Measurements from ENCODE around the gene MAML1. TPM values are rescaled to one million over a fixed set of nuclear protein-coding genes. Genes with fewer than 3 reads are reported as not detected.
A peak's percentile ranks its signal among the peaks of the same experiment; 100 is the strongest.
"Not testable (repeated sequence)": the region's sequence is repeated elsewhere in the genome, so short reads cannot be mapped to it uniquely, and the experiment has no call there.

MAML1 gene
- total RNA-seq, 1 donor from 2014 or later = 42.6 TPM

GRCh38 chr5:179788193-179788854 is 55.7 kb downstream of the MAML1 start:
- Mint-ChIP-seq H3K4me1 (ENCODE audit: unreplicated experiment) (no peaks in the 10 kb centered on the region), H3K4me3 (no peak overlapping the region), H3K27me3 (no peaks in the 10 kb centered on the region), H3K27ac (no peak overlapping the region), H3K9me3 (no peaks in the 10 kb centered on the region), H3K36me3 (no peaks in the 10 kb centered on the region)
- no peak for TF ChIP-seq CTCF (conservative IDR thresholded peaks at IDR 0.05)
- DNase-seq (ENCODE audit: extremely low spot score, unreplicated experiment) = no peak

- not testable (repeated sequence) for H3K9me3 Mint-ChIP-seq; DNase-seq (ENCODE audit: extremely low spot score, unreplicated experiment); H3K36me3 Mint-ChIP-seq; H3K27me3 Mint-ChIP-seq; H3K4me3 Mint-ChIP-seq; H3K27ac Mint-ChIP-seq; H3K4me1 Mint-ChIP-seq (ENCODE audit: unreplicated experiment)
These were observed 56.7 kb downstream of the MAML1 start for GRCh38 chr5:179789278-179789677.

- H3K4me1 Mint-ChIP-seq (ENCODE audit: unreplicated experiment) = no peaks in the 10 kb centered on the region
- TF ChIP-seq CTCF (conservative IDR thresholded peaks at IDR 0.05) = no peak
- H3K36me3 Mint-ChIP-seq = no peaks in the 10 kb centered on the region
- H3K4me3 Mint-ChIP-seq = no peak overlapping the region
- no peaks in the 10 kb centered on the region for H3K9me3 Mint-ChIP-seq
- no peaks in the 10 kb centered on the region for H3K27me3 Mint-ChIP-seq
- no peak overlapping the region for H3K27ac Mint-ChIP-seq
- no peak for DNase-seq (ENCODE audit: extremely low spot score, unreplicated experiment)
These were observed 59.4 kb downstream of the MAML1 start for GRCh38 chr5:179791881-179792611.

- no peaks in the 10 kb centered on the region for H3K9me3 Mint-ChIP-seq
- TF ChIP-seq CTCF (conservative IDR thresholded peaks at IDR 0.05) = no peak
- H3K4me3 Mint-ChIP-seq = peak overlapping the region; percentile 61
- H3K27ac Mint-ChIP-seq = no peak overlapping the region
- no peaks in the 10 kb centered on the region for H3K27me3 Mint-ChIP-seq
- H3K4me1 Mint-ChIP-seq (ENCODE audit: unreplicated experiment) = no peaks in the 10 kb centered on the region
- no peaks in the 10 kb centered on the region for H3K36me3 Mint-ChIP-seq
- DNase-seq (ENCODE audit: extremely low spot score, unreplicated experiment) = no peak
These were observed 60.2 kb downstream of the MAML1 start for GRCh38 chr5:179792612-179793467.

- H3K4me3 Mint-ChIP-seq = peak within 1 kb of the TSS; percentile 74
- H3K9me3 Mint-ChIP-seq = no peaks in the 10 kb centered on the region
- no peaks in the 10 kb centered on the region for H3K4me1 Mint-ChIP-seq (ENCODE audit: unreplicated experiment)
- peak within 1 kb of the TSS; percentile 29 for H3K27ac Mint-ChIP-seq
- no peaks in the 10 kb centered on the region for H3K27me3 Mint-ChIP-seq
- H3K36me3 Mint-ChIP-seq = no peaks in the 10 kb centered on the region
- TF ChIP-seq CTCF (conservative IDR thresholded peaks at IDR 0.05) = no peak
- DNase-seq (ENCODE audit: extremely low spot score, unreplicated experiment) = no peak
These were observed 61.0 kb downstream of the MAML1 start, which contains the start of gene LTC4S for GRCh38 chr5:179793468-179794139. Gene LTC4S (plus strand): TSS chr5:179793986. CDS start chr5:179794081, 95 bp downstream.

Data from type B pancreatic cell (in vitro differentiated cells).